HepG2 (cell line): Measurements from ENCODE around the gene HSF4. TPM values are rescaled to one million over a fixed set of nuclear protein-coding genes. Genes with fewer than 3 reads are reported as not detected.

Experiments
- ATF4 ChIP-seq, 2 experiments: fragments of 450-650 bp in 1 of 2; sonication (generic) in 1 of 2; formaldehyde crosslinking; IDR thresholded peaks; 2 replicates each; pipeline versions ENCODE4 v1.5.0 to v1.8.0; 2020 to 2022; ENCODE audit warnings: mild to moderate bottlenecking in 1 of 2, missing genetic modification reagents in 1 of 2
- CEBPZ ChIP-seq: IDR thresholded peaks from 2 replicates; pipeline ENCODE4 v1.6.1; 2012; ENCODE audit warnings: low read length, improper control_type of control experiment
- ESRRA ChIP-seq: sonication (generic); formaldehyde crosslinking; IDR thresholded peaks from 2 replicates; pipeline ENCODE4 v1.5.1; 2020; ENCODE audit warnings: mild to moderate bottlenecking, low read depth, missing genetic modification reagents
- GMEB1 ChIP-seq: sonication (generic); formaldehyde crosslinking; IDR thresholded peaks from 2 replicates; pipeline ENCODE4 v1.5.1; 2020; ENCODE audit warnings: missing genetic modification reagents, mild to moderate bottlenecking, borderline replicate concordance
- MAF1 ChIP-seq: sonication (generic); formaldehyde crosslinking; IDR thresholded peaks from 2 replicates; pipeline ENCODE4 v1.5.0; 2020; ENCODE audit warnings: missing genetic modification reagents, borderline replicate concordance
- SOX13 ChIP-seq, 3 experiments: fragments of 450-650 bp in 1 of 3; sonication (generic) in 1 of 3; formaldehyde crosslinking in 1 of 3; IDR thresholded peaks in 2 of 3; conservative IDR thresholded peaks in 1 of 3; 2 replicates each; pipeline versions ENCODE4 v1.5.0 to v1.6.1; 2016 to 2020; ENCODE audit warnings: antibody characterized with exemption in 1 of 3, mild to moderate bottlenecking in 1 of 3, missing compliant biosample characterization in 1 of 3, missing genetic modification reagents in 1 of 3, moderate library complexity in 1 of 3
- TOPORS ChIP-seq: sonication (generic); formaldehyde crosslinking; IDR thresholded peaks from 2 replicates; pipeline ENCODE4 v1.8.0; 2023; ENCODE audit warnings: mild to moderate bottlenecking, missing genetic modification reagents
- ZNF101 ChIP-seq: sonication (generic); formaldehyde crosslinking; IDR thresholded peaks from 2 replicates; pipeline ENCODE4 v1.4.0; 2020; ENCODE audit warnings: mild to moderate bottlenecking, low read depth, missing genetic modification reagents, borderline replicate concordance
- ZNF142 ChIP-seq: sonication (generic); formaldehyde crosslinking; IDR thresholded peaks from 2 replicates; pipeline ENCODE4 v1.4.0; 2020; ENCODE audit warnings: missing genetic modification reagents
- ZNF367 ChIP-seq: sonication (generic); formaldehyde crosslinking; IDR thresholded peaks from 2 replicates; pipeline ENCODE4 v1.4.0; 2020; ENCODE audit warnings: missing genetic modification reagents, borderline replicate concordance
- ZNF441 ChIP-seq: sonication (generic); formaldehyde crosslinking; IDR thresholded peaks from 2 replicates; pipeline ENCODE4 v1.7.0; 2021; ENCODE audit warnings: missing genetic modification reagents, borderline replicate concordance
- ZNF570 ChIP-seq: sonication (generic); formaldehyde crosslinking; IDR thresholded peaks from 2 replicates; pipeline ENCODE4 v1.4.0; 2020; ENCODE audit warnings: mild to moderate bottlenecking, missing genetic modification reagents, borderline replicate concordance
- polyA plus RNA-seq, 8 experiments: library from polyadenylated mRNA; depleted of rRNA in 3 of 8; stranded (reverse) in 7 of 8; unstranded in 1 of 8; fragments of >200 nt; fragmentation: Illumina TruSeq in 4 of 8; extraction: Trizol in 4 of 8; gene quantifications; 2 replicates each; pipeline versions ENCODE4 v1.2.1 to v1.2.3, GENCODE V29; 2011 to 2016; ENCODE audit warnings: low read depth in 4 of 8, missing spikeins in 1 of 8, mixed read lengths in 1 of 8; ENCODE audit not compliant: insufficient read depth in 1 of 8
- total RNA-seq, 5 experiments: library from RNA; depleted of rRNA; stranded (reverse); fragments of >200 nt; fragmentation: Illumina TruSeq; extraction: Trizol; gene quantifications; 2 replicates each; pipeline ENCODE4 v1.2.3, GENCODE V29; 2016; ENCODE audit warnings: low read depth in 1 of 5

HSF4 gene
- total and polyA plus RNA-seq, 2 of the 13 experiments (the other 11 are each of a cell fraction or from before 2014, with no cell fraction given) = 3.5 to 16.9 TPM

- no peak for TF ChIP-seq ZNF142 (CRISPR knock-in tag)
- TF ChIP-seq ATF4 (CRISPR knock-in tag; IDR thresholded peaks at IDR 0.05) = no peak
- TF ChIP-seq TOPORS (CRISPR knock-in tag) = no peak
- TF ChIP-seq GMEB1 (CRISPR knock-in tag) = no peak; the same call in 1 of the 2 replicates
- no peak for TF ChIP-seq ZNF570
- no peak for TF ChIP-seq CEBPZ
- TF ChIP-seq SOX13 (IDR thresholded peaks at IDR 0.05) = no peak
- TF ChIP-seq SOX13 (CRISPR knock-in tag; conservative IDR thresholded peaks at IDR 0.05 in 1 of 2, IDR thresholded peaks at IDR 0.05 in 1 of 2) = no peak; a peak in 1 of 4 replicates
- TF ChIP-seq ZNF441 (CRISPR knock-in tag) = peak; percentile 81; the same call in 1 of the 2 replicates
- TF ChIP-seq ZNF101 (CRISPR knock-in tag) = no peak
- TF ChIP-seq MAF1 (CRISPR knock-in tag) = no peak
- TF ChIP-seq ESRRA (CRISPR knock-in tag) = no peak
- TF ChIP-seq ZNF367 (CRISPR knock-in tag) = no peak
These were observed 6.6 kb downstream of the HSF4 start (continued) for GRCh38 chr16:67170949-67171649.
